GM23338 (cell line): Measurements from ENCODE around the gene GSDME. TPM values are rescaled to one million over a fixed set of nuclear protein-coding genes. Genes with fewer than 3 reads are reported as not detected.

Experiments used
- ATAC-seq: fragments of 200-7000 bp; cut with Tn5 transposase; 3 replicates; pipeline ENCODE4 v1.9.1; 2020
- DNase-seq: peaks from one replicate; pipeline ENCODE4 v3.0.0-alpha.2; 2015; ENCODE audit warnings: low spot score
- H2AFZ ChIP-seq: fragments of 200-600 bp; sonication (generic); 2 replicates; pipeline ENCODE4 v1.8.0; 2016; ENCODE audit warnings: antibody characterized with exemption, mild to moderate bottlenecking, moderate library complexity
- H3F3A ChIP-seq: fragments of 200-600 bp; sonication (generic); replicated peaks from 2 replicates; pipeline ENCODE4 v1.8.0; 2017; ENCODE audit warnings: antibody characterized with exemption, mixed run types, low read depth
- H3K27ac ChIP-seq: fragments of 200-600 bp; sonication (generic); 2 replicates; pipeline ENCODE4 v1.6.1; 2016; ENCODE audit warnings: low read depth
- H3K27me3 ChIP-seq: fragments of 200-600 bp; sonication (generic); 2 replicates; pipeline ENCODE4 v1.8.0; 2016; ENCODE audit warnings: mild to moderate bottlenecking, mixed run types, moderate library complexity; ENCODE audit not compliant: insufficient read depth
- H3K36me3 ChIP-seq: fragments of 200-600 bp; sonication (generic); 2 replicates; pipeline ENCODE4 v1.8.0; 2016; ENCODE audit warnings: mild to moderate bottlenecking; ENCODE audit not compliant: insufficient read depth
- H3K4me1 ChIP-seq: fragments of 200-600 bp; sonication (generic); 2 replicates; pipeline ENCODE4 v1.8.0; 2016; ENCODE audit warnings: mild to moderate bottlenecking, moderate library complexity; ENCODE audit not compliant: insufficient read depth
- H3K4me2 ChIP-seq: fragments of 200-600 bp; sonication (generic); 2 replicates; pipeline ENCODE4 v1.7.1; 2017; ENCODE audit warnings: mixed run types
- H3K4me3 ChIP-seq: fragments of 200-600 bp; sonication (generic); 2 replicates; pipeline ENCODE4 v1.6.1; 2016; ENCODE audit warnings: mixed run types
- H3K79me2 ChIP-seq: fragments of 200-600 bp; sonication (generic); replicated peaks from 2 replicates; pipeline ENCODE4 v1.8.0; 2017; ENCODE audit warnings: mild to moderate bottlenecking; ENCODE audit not compliant: insufficient read depth
- H3K9me2 ChIP-seq: fragments of 200-600 bp; sonication (generic); 2 replicates; pipeline ENCODE4 v1.8.0; 2017; ENCODE audit not compliant: insufficient read depth
- H4K20me1 ChIP-seq: fragments of 200-600 bp; sonication (generic); replicated peaks from 2 replicates; pipeline ENCODE4 v1.8.0; 2017; ENCODE audit warnings: mild to moderate bottlenecking; ENCODE audit not compliant: insufficient read depth
- H3K27ac Mint-ChIP-seq: 2 replicates; pipeline ENCODE4 v1.8.0; 2020; ENCODE audit warnings: inconsistent platforms, mild to moderate bottlenecking, moderate library complexity, mixed read lengths
- H3K27me3 Mint-ChIP-seq: 3 replicates; pipeline ENCODE4 v1.8.0; 2022; ENCODE audit warnings: low read depth, mild to moderate bottlenecking, moderate library complexity, mixed read lengths, inconsistent platforms; ENCODE audit not compliant: insufficient read depth, poor library complexity
- H3K36me3 Mint-ChIP-seq: 3 replicates; pipeline ENCODE4 v1.8.0; 2021; ENCODE audit warnings: low read depth, mild to moderate bottlenecking, inconsistent platforms, moderate library complexity, mixed read lengths
- H3K4me1 Mint-ChIP-seq: 3 replicates; pipeline ENCODE4 v1.8.0; 2020; ENCODE audit warnings: mild to moderate bottlenecking, inconsistent platforms, mixed read lengths
- H3K4me3 Mint-ChIP-seq: 3 replicates; pipeline ENCODE4 v1.8.0; 2021; ENCODE audit warnings: moderate library complexity, mild to moderate bottlenecking, inconsistent platforms, mixed read lengths
- H3K9me3 Mint-ChIP-seq: 3 replicates; pipeline ENCODE4 v1.8.0; 2020; ENCODE audit warnings: moderate library complexity, mild to moderate bottlenecking, inconsistent platforms, mixed read lengths
- CREB1 ChIP-seq: fragments of 250-450 bp; sonication (Bioruptor Pico); IDR thresholded peaks from 2 replicates; pipeline ENCODE4 v1.5.0; 2020; ENCODE audit warnings: low read depth, mild to moderate bottlenecking, moderate library complexity
- EZH2 ChIP-seq: fragments of 200-600 bp; sonication (generic); IDR thresholded peaks from one replicate; pipeline ENCODE4 v1.8.0; 2017; ENCODE audit warnings: antibody characterized with exemption, mild to moderate bottlenecking, low read depth; ENCODE audit not compliant: unreplicated experiment
- EZH2phosphoT487 ChIP-seq: fragments of 200-600 bp; sonication (generic); IDR thresholded peaks from one replicate; pipeline ENCODE4 v1.8.1; 2018; ENCODE audit warnings: antibody characterized with exemption; ENCODE audit not compliant: unreplicated experiment
- JUNB ChIP-seq: IDR thresholded peaks from one replicate; pipeline ENCODE4 v1.6.1; 2016; ENCODE audit warnings: antibody characterized with exemption; ENCODE audit not compliant: unreplicated experiment
- NANOG ChIP-seq: IDR thresholded peaks from 2 replicates; pipeline ENCODE4 v1.6.1; 2016; ENCODE audit warnings: antibody characterized with exemption, borderline replicate concordance
- POLR2AphosphoS5 ChIP-seq: IDR thresholded peaks from 2 replicates; pipeline ENCODE4 v1.6.1; 2016; ENCODE audit warnings: antibody characterized with exemption, low read depth
- STAT1 ChIP-seq: IDR thresholded peaks from one replicate; pipeline ENCODE4 v1.6.1; 2016; ENCODE audit warnings: antibody characterized with exemption; ENCODE audit not compliant: unreplicated experiment
- ZNF114 ChIP-seq: fragments of 250-450 bp; sonication (Bioruptor Pico); IDR thresholded peaks from 2 replicates; pipeline ENCODE4 v1.5.0; 2020; ENCODE audit warnings: mild to moderate bottlenecking, moderate library complexity
- ZNF331 ChIP-seq: fragments of 250-450 bp; sonication (Bioruptor Pico); IDR thresholded peaks from 2 replicates; pipeline ENCODE4 v1.5.0; 2020; ENCODE audit warnings: low read depth, mild to moderate bottlenecking, moderate library complexity
- polyA plus RNA-seq: library from polyadenylated mRNA; unstranded; fragments of >200 nt; fragmentation: Nextera tagmentation; extraction: Ambion mirVana; gene quantifications from 2 replicates; pipeline ENCODE4 v1.2.1, GENCODE V29; 2016
- total RNA-seq: library from RNA; depleted of rRNA; stranded (reverse); fragments of >200 nt; shearing (Covaris generic); gene quantifications from 2 replicates; pipeline ENCODE4 v1.2.3, GENCODE V29; 2014
- TF ChIP-seq, protein P1 (sequence below): IDR thresholded peaks from 2 replicates; pipeline ENCODE4 v1.6.1; 2016; ENCODE audit warnings: antibody characterized with exemption
- TF ChIP-seq, protein P2 (sequence below): IDR thresholded peaks from one replicate; pipeline ENCODE4 v1.6.1; 2018; ENCODE audit warnings: antibody characterized with exemption; ENCODE audit not compliant: unreplicated experiment
- TF ChIP-seq, protein P3 (sequence below): fragments of 250-450 bp; sonication (Bioruptor Pico); IDR thresholded peaks from 2 replicates; pipeline ENCODE4 v1.5.0; 2020; ENCODE audit warnings: mild to moderate bottlenecking, moderate library complexity
- TF ChIP-seq, protein P4 (sequence below), 2 experiments: fragments of 200-600 bp in 1 of 2; sonication (generic) in 1 of 2; conservative IDR thresholded peaks; 2 replicates each; pipeline versions ENCODE4 v1.5.1 to v1.6.1; 2016 to 2017; ENCODE audit warnings: antibody characterized with exemption in 2 of 2, low read depth in 2 of 2, mild to moderate bottlenecking in 2 of 2, moderate library complexity in 1 of 2

GSDME gene
- total and polyA plus RNA-seq, 2 experiments from 2014 or later: 8.3 to 8.5 TPM

DNA sequence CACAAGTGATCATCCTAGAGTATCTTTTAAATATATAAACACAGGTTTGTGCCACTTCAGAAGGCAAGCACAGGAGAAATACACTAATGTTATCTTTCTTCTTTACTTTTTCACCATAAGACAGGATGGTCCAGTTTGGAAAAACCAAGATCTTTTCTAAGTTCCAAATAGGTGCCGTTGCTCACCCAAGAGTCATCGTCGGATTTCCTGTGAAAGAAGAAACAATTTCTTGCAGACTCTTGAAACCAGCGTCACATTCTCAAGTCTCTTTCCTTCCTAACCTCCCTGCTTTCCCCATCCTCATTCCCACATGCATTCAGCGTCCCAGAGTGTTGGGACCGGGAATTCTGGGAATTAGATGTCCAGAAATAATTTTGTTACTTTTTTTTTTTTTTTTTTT is 42.8 kb upstream of the GSDME start:
- peaks cover 6% of the 10 kb centered on the region; the same call in 2 of the 3 replicates for H3K4me1 Mint-ChIP-seq
- ATAC-seq (no peak), DNase-seq (no peak)
- Histone ChIP-seq H3K9me2 (no peaks in the 10 kb centered on the region), H3K27ac (no peak overlapping the region), H3K27me3 (no peaks in the 10 kb centered on the region), H4K20me1 (no peaks in the 10 kb centered on the region), H3K4me2 (no peak overlapping the region), H3F3A (no peaks in the 10 kb centered on the region), H2AFZ (no peak overlapping the region), H3K4me1 (no peaks in the 10 kb centered on the region), H3K79me2 (no peaks in the 10 kb centered on the region), H3K4me3 (no peak overlapping the region), H3K36me3 (0 out of 2 replicates have a peak, but pooled peaks cover 12% of the 10 kb centered on the region)
- H3K4me3 Mint-ChIP-seq: no peak overlapping the region
- H3K36me3 Mint-ChIP-seq: peaks cover 33% of the 10 kb centered on the region
- no peaks in the 10 kb centered on the region for H3K9me3 Mint-ChIP-seq
- H3K27ac Mint-ChIP-seq: no peak overlapping the region
- TF ChIP-seq ZNF331 (CRISPR knock-in tag): no peak
- no peak for TF ChIP-seq JUNB
- TF ChIP-seq, protein P1, sequence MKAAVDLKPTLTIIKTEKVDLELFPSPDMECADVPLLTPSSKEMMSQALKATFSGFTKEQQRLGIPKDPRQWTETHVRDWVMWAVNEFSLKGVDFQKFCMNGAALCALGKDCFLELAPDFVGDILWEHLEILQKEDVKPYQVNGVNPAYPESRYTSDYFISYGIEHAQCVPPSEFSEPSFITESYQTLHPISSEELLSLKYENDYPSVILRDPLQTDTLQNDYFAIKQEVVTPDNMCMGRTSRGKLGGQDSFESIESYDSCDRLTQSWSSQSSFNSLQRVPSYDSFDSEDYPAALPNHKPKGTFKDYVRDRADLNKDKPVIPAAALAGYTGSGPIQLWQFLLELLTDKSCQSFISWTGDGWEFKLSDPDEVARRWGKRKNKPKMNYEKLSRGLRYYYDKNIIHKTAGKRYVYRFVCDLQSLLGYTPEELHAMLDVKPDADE: no peak
- no peak for TF ChIP-seq STAT1
- no peak for TF ChIP-seq EZH2
- TF ChIP-seq NANOG: no peak
- TF ChIP-seq, protein P2, sequence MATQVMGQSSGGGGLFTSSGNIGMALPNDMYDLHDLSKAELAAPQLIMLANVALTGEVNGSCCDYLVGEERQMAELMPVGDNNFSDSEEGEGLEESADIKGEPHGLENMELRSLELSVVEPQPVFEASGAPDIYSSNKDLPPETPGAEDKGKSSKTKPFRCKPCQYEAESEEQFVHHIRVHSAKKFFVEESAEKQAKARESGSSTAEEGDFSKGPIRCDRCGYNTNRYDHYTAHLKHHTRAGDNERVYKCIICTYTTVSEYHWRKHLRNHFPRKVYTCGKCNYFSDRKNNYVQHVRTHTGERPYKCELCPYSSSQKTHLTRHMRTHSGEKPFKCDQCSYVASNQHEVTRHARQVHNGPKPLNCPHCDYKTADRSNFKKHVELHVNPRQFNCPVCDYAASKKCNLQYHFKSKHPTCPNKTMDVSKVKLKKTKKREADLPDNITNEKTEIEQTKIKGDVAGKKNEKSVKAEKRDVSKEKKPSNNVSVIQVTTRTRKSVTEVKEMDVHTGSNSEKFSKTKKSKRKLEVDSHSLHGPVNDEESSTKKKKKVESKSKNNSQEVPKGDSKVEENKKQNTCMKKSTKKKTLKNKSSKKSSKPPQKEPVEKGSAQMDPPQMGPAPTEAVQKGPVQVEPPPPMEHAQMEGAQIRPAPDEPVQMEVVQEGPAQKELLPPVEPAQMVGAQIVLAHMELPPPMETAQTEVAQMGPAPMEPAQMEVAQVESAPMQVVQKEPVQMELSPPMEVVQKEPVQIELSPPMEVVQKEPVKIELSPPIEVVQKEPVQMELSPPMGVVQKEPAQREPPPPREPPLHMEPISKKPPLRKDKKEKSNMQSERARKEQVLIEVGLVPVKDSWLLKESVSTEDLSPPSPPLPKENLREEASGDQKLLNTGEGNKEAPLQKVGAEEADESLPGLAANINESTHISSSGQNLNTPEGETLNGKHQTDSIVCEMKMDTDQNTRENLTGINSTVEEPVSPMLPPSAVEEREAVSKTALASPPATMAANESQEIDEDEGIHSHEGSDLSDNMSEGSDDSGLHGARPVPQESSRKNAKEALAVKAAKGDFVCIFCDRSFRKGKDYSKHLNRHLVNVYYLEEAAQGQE: no peak
- no peak for TF ChIP-seq CREB1 (CRISPR knock-in tag)
- TF ChIP-seq, protein P3, sequence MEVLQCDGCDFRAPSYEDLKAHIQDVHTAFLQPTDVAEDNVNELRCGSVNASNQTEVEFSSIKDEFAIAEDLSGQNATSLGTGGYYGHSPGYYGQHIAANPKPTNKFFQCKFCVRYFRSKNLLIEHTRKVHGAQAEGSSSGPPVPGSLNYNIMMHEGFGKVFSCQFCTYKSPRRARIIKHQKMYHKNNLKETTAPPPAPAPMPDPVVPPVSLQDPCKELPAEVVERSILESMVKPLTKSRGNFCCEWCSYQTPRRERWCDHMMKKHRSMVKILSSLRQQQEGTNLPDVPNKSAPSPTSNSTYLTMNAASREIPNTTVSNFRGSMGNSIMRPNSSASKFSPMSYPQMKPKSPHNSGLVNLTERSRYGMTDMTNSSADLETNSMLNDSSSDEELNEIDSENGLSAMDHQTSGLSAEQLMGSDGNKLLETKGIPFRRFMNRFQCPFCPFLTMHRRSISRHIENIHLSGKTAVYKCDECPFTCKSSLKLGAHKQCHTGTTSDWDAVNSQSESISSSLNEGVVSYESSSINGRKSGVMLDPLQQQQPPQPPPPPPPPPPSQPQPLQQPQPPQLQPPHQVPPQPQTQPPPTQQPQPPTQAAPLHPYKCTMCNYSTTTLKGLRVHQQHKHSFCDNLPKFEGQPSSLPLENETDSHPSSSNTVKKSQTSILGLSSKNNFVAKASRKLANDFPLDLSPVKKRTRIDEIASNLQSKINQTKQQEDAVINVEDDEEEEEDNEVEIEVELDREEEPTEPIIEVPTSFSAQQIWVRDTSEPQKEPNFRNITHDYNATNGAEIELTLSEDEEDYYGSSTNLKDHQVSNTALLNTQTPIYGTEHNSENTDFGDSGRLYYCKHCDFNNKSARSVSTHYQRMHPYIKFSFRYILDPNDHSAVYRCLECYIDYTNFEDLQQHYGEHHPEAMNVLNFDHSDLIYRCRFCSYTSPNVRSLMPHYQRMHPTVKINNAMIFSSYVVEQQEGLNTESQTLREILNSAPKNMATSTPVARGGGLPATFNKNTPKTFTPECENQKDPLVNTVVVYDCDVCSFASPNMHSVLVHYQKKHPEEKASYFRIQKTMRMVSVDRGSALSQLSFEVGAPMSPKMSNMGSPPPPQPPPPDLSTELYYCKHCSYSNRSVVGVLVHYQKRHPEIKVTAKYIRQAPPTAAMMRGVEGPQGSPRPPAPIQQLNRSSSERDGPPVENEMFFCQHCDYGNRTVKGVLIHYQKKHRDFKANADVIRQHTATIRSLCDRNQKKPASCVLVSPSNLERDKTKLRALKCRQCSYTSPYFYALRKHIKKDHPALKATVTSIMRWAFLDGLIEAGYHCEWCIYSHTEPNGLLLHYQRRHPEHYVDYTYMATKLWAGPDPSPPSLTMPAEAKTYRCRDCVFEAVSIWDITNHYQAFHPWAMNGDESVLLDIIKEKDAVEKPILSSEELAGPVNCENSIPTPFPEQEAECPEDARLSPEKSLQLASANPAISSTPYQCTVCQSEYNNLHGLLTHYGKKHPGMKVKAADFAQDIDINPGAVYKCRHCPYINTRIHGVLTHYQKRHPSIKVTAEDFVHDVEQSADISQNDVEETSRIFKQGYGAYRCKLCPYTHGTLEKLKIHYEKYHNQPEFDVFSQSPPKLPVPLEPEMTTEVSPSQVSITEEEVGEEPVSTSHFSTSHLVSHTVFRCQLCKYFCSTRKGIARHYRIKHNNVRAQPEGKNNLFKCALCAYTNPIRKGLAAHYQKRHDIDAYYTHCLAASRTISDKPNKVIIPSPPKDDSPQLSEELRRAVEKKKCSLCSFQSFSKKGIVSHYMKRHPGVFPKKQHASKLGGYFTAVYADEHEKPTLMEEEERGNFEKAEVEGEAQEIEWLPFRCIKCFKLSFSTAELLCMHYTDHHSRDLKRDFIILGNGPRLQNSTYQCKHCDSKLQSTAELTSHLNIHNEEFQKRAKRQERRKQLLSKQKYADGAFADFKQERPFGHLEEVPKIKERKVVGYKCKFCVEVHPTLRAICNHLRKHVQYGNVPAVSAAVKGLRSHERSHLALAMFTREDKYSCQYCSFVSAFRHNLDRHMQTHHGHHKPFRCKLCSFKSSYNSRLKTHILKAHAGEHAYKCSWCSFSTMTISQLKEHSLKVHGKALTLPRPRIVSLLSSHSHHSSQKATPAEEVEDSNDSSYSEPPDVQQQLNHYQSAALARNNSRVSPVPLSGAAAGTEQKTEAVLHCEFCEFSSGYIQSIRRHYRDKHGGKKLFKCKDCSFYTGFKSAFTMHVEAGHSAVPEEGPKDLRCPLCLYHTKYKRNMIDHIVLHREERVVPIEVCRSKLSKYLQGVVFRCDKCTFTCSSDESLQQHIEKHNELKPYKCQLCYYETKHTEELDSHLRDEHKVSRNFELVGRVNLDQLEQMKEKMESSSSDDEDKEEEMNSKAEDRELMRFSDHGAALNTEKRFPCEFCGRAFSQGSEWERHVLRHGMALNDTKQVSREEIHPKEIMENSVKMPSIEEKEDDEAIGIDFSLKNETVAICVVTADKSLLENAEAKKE: no peak
- TF ChIP-seq ZNF114 (CRISPR knock-in tag): no peak
- no peak for TF ChIP-seq POLR2AphosphoS5
- TF ChIP-seq, protein P4, sequence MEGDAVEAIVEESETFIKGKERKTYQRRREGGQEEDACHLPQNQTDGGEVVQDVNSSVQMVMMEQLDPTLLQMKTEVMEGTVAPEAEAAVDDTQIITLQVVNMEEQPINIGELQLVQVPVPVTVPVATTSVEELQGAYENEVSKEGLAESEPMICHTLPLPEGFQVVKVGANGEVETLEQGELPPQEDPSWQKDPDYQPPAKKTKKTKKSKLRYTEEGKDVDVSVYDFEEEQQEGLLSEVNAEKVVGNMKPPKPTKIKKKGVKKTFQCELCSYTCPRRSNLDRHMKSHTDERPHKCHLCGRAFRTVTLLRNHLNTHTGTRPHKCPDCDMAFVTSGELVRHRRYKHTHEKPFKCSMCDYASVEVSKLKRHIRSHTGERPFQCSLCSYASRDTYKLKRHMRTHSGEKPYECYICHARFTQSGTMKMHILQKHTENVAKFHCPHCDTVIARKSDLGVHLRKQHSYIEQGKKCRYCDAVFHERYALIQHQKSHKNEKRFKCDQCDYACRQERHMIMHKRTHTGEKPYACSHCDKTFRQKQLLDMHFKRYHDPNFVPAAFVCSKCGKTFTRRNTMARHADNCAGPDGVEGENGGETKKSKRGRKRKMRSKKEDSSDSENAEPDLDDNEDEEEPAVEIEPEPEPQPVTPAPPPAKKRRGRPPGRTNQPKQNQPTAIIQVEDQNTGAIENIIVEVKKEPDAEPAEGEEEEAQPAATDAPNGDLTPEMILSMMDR (conservative IDR thresholded peaks at IDR 0.05; ENCODE audit: low read depth in 2 of 2): no peak
- TF ChIP-seq EZH2phosphoT487: no peak
- H3K27me3 Mint-ChIP-seq: no peaks in the 10 kb centered on the region
